ENCODE measurements around the gene EIF2B5. TPM values are rescaled to one million over a fixed set of nuclear protein-coding genes. Genes with fewer than 3 reads are reported as not detected.
A peak's percentile ranks its signal among the peaks of the same experiment; 100 is the strongest.

Gene EIF2B5
- total and polyA plus RNA-seq, 2 of the 13 experiments (the other 11 are each of a cell fraction or from before 2014, with no cell fraction given) = 38.4 to 60.2 TPM

DNA sequence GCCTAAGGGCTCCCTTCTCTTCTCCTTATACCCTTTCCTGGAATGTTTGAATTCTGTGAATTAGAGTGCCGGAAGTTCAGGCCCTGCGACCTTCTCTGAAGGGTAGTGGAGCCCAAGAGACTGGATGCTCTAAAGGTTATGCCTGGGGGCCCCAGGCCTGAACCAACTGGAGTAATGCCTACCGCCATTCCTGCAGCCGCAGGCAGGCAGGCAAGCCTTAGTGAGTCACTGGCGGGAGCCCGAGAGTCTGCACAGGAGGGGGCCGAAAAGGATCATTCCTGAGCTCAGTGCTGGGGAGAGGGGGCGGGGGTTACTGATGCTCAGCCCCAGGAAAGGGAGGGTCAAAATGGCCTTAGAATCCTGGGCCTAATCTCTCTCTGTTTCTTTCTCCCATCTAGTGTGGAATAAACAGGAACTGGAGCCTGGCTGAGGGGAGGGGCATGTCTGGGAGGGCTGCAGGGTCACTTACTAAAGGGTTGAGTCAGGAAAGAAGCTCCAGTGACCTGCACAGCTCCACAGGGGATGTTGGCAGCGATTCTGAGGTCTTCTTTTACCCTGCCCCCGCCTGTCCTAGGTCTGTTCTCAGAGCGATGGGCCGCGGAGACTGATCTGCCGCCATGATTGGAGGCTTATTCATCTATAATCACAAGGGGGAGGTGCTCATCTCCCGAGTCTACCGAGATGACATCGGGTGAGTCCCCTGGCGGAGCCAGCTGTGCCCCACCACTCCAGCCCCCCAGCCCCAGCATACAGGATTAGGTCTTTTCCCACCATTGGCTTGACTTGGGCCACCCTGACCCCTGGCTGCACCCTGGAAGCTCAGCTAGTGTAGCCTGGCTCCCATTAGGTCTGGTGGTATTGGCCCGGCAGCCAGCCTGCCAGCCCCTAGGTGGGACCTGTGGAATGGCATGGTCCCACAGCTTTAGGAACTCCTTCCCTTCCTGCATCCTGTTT, 41.5 kb downstream of the EIF2B5 start (continued):
- TF ChIP-seq, protein P1, sequence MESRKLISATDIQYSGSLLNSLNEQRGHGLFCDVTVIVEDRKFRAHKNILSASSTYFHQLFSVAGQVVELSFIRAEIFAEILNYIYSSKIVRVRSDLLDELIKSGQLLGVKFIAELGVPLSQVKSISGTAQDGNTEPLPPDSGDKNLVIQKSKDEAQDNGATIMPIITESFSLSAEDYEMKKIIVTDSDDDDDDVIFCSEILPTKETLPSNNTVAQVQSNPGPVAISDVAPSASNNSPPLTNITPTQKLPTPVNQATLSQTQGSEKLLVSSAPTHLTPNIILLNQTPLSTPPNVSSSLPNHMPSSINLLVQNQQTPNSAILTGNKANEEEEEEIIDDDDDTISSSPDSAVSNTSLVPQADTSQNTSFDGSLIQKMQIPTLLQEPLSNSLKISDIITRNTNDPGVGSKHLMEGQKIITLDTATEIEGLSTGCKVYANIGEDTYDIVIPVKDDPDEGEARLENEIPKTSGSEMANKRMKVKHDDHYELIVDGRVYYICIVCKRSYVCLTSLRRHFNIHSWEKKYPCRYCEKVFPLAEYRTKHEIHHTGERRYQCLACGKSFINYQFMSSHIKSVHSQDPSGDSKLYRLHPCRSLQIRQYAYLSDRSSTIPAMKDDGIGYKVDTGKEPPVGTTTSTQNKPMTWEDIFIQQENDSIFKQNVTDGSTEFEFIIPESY (CRISPR knock-in tag; IDR thresholded peaks at IDR 0.05) = peak; percentile 95
- TF ChIP-seq PRMT3 (CRISPR knock-in tag; IDR thresholded peaks at IDR 0.05; ENCODE audit: borderline replicate concordance, low read depth) (no peak), SMARCE1 (IDR thresholded peaks at IDR 0.05; ENCODE audit: borderline replicate concordance) (no peak), KMT2A (CRISPR knock-in tag; IDR thresholded peaks at IDR 0.05) (peak; percentile 25; the same call in 1 of the 2 replicates), RXRA (CRISPR knock-in tag; IDR thresholded peaks at IDR 0.05) (no peak), GABPA (IDR thresholded peaks at IDR 0.05; ENCODE audit: low read depth, low read length) (no peak), GABPA (CRISPR knock-in tag; IDR thresholded peaks at IDR 0.05; ENCODE audit: low read depth) (0 out of 2 replicates have a peak, but pooled peaks have one; percentile 10), HDAC1 (CRISPR knock-in tag; IDR thresholded peaks at IDR 0.05) (no peak), ZNF747 (CRISPR knock-in tag; IDR thresholded peaks at IDR 0.05; ENCODE audit: borderline replicate concordance) (no peak), RCOR2 (CRISPR knock-in tag; IDR thresholded peaks at IDR 0.05) (no peak), SIX4 (CRISPR knock-in tag; IDR thresholded peaks at IDR 0.05) (no peak), SP5 (CRISPR knock-in tag; IDR thresholded peaks at IDR 0.05; ENCODE audit: borderline replicate concordance, low read depth) (no peak), BORCS8-MEF2B (CRISPR knock-in tag; IDR thresholded peaks at IDR 0.05) (no peak)
- TF ChIP-seq, protein P2, sequence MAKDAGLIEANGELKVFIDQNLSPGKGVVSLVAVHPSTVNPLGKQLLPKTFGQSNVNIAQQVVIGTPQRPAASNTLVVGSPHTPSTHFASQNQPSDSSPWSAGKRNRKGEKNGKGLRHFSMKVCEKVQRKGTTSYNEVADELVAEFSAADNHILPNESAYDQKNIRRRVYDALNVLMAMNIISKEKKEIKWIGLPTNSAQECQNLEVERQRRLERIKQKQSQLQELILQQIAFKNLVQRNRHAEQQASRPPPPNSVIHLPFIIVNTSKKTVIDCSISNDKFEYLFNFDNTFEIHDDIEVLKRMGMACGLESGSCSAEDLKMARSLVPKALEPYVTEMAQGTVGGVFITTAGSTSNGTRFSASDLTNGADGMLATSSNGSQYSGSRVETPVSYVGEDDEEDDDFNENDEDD (CRISPR knock-in tag; IDR thresholded peaks at IDR 0.05; ENCODE audit: borderline replicate concordance) = 0 out of 2 replicates have a peak, but pooled peaks have one; percentile 23
- TF ChIP-seq, protein P3, sequence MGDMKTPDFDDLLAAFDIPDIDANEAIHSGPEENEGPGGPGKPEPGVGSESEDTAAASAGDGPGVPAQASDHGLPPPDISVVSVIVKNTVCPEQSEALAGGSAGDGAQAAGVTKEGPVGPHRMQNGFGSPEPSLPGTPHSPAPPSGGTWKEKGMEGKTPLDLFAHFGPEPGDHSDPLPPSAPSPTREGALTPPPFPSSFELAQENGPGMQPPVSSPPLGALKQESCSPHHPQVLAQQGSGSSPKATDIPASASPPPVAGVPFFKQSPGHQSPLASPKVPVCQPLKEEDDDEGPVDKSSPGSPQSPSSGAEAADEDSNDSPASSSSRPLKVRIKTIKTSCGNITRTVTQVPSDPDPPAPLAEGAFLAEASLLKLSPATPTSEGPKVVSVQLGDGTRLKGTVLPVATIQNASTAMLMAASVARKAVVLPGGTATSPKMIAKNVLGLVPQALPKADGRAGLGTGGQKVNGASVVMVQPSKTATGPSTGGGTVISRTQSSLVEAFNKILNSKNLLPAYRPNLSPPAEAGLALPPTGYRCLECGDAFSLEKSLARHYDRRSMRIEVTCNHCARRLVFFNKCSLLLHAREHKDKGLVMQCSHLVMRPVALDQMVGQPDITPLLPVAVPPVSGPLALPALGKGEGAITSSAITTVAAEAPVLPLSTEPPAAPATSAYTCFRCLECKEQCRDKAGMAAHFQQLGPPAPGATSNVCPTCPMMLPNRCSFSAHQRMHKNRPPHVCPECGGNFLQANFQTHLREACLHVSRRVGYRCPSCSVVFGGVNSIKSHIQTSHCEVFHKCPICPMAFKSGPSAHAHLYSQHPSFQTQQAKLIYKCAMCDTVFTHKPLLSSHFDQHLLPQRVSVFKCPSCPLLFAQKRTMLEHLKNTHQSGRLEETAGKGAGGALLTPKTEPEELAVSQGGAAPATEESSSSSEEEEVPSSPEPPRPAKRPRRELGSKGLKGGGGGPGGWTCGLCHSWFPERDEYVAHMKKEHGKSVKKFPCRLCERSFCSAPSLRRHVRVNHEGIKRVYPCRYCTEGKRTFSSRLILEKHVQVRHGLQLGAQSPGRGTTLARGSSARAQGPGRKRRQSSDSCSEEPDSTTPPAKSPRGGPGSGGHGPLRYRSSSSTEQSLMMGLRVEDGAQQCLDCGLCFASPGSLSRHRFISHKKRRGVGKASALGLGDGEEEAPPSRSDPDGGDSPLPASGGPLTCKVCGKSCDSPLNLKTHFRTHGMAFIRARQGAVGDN (CRISPR knock-in tag; IDR thresholded peaks at IDR 0.05) = peak; percentile 65
- TF ChIP-seq, protein P4, sequence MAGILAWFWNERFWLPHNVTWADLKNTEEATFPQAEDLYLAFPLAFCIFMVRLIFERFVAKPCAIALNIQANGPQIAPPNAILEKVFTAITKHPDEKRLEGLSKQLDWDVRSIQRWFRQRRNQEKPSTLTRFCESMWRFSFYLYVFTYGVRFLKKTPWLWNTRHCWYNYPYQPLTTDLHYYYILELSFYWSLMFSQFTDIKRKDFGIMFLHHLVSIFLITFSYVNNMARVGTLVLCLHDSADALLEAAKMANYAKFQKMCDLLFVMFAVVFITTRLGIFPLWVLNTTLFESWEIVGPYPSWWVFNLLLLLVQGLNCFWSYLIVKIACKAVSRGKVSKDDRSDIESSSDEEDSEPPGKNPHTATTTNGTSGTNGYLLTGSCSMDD (CRISPR knock-in tag; IDR thresholded peaks at IDR 0.05) = no peak
